Measurements from ENCODE around the gene DZIP3.
A peak's percentile ranks its signal among the peaks of the same experiment; 100 is the strongest.

DZIP3 gene, protein sequence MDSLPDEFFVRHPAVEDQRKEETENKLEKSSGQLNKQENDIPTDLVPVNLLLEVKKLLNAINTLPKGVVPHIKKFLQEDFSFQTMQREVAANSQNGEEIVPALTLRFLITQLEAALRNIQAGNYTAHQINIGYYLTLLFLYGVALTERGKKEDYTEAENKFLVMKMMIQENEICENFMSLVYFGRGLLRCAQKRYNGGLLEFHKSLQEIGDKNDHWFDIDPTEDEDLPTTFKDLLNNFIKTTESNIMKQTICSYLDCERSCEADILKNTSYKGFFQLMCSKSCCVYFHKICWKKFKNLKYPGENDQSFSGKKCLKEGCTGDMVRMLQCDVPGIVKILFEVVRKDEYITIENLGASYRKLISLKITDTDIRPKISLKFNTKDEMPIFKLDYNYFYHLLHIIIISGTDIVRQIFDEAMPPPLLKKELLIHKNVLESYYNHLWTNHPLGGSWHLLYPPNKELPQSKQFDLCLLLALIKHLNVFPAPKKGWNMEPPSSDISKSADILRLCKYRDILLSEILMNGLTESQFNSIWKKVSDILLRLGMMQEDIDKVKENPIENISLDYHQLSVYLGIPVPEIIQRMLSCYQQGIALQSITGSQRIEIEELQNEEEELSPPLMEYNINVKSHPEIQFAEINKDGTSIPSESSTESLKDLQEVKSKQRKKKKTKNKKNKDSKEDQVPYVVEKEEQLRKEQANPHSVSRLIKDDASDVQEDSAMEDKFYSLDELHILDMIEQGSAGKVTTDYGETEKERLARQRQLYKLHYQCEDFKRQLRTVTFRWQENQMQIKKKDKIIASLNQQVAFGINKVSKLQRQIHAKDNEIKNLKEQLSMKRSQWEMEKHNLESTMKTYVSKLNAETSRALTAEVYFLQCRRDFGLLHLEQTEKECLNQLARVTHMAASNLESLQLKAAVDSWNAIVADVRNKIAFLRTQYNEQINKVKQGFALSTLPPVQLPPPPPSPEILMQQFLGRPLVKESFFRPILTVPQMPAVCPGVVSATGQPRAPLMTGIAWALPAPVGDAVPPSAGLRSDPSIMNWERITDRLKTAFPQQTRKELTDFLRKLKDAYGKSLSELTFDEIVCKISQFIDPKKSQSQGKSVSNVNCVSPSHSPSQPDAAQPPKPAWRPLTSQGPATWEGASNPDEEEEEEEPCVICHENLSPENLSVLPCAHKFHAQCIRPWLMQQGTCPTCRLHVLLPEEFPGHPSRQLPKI

GRCh38 chr3:108589081-108589997 is at the start of gene DZIP3, which contains the start of gene CIP2A:
DZIP3 (plus strand) TSS chr3:108589722; CDS start chr3:108605407, 15,685 bp downstream.
CIP2A (minus strand) TSS chr3:108589438; CDS start chr3:108589375, 63 bp downstream.
- peak; percentile 91 for DNase-seq

DNA sequence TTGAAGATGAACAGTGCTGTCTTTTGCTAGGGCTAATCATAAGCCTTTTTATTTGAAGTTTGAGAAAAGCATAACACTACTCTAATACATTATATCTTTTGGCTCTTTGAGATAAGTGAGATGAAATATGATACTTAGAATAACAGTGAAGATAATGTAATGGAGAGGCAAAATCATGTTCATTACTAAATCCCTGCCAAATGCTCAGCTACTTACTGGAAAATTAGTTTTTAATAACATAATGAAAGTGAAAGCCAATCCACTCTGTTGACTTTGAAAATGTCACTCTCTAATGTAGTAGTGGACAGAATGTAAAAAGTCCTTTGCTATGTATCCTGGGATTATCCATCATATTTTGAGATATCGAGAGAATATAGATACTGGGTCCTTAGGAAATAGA is 43.3 kb upstream of the DZIP3 start:
- no peak for DNase-seq

- DNase-seq = no peak
Measured at GRCh38 chr3:108546692-108547091, 42.8 kb upstream of the DZIP3 start.

GRCh38 chr3:108548304-108548703 is 41.2 kb upstream of the DZIP3 start:
- DNase-seq = no peak

GRCh38 chr3:108548886-108549285 is 40.6 kb upstream of the DZIP3 start:
- no peak for DNase-seq

- no peak for DNase-seq
Measured at GRCh38 chr3:108552267-108553159, 37.0 kb upstream of the DZIP3 start.

- DNase-seq = no peak
Measured at GRCh38 chr3:108554229-108554628, 35.3 kb upstream of the DZIP3 start.

- no peak for DNase-seq
Measured at GRCh38 chr3:108554913-108555571, 34.5 kb upstream of the DZIP3 start.

DNA sequence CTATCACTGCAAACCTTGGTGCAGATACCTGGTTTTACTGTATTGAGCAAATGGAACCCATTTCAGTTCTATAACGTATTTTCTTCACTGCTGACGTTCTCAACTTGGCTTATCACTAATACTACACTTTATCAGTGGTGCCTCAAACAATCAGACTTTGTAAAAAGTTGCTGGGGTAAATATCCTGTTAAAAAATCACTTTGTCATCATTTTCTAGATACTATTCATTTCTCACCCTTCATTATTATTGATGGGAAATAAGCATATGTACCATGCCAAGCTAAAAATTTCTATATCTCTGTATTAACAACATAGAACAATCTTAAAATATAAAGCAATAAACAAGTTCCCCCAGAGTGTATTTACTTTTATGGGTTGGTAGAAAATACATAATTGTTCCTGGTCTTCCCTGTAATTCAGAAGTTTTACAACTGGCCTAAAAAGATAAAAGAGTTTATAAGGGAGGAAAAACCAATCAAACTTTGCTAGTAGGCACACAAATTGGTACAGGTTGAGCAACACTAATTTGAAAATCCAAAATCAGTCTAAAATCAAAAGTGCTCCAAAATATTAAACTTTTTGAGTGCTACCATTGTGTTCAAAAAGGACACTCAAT is 33.4 kb upstream of the DZIP3 start:
- no peak for DNase-seq

- DNase-seq = no peak
Measured at GRCh38 chr3:108562565-108562964, 27.0 kb upstream of the DZIP3 start.

GRCh38 chr3:108564564-108564963 is 25.0 kb upstream of the DZIP3 start:
- DNase-seq = no peak

DNA sequence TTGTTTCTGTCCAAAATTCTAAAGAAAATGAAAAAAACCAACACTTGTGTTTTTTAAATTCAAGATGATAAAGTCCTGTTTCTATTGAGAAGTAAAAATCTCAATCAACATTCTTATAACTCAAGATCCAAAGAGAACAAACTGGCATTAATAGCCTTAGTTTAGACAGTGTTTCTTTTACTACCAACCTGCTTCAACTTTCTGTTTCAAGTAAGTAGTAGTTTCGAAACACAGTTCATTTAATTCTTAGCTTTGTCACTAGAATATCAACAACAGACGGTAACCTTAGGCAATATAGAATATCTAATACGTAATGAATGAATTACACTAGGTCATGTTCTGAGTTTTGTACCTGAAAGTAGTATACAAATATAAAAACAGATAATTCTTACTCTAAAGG is 24.0 kb upstream of the DZIP3 start:
- no peak for DNase-seq

DNA sequence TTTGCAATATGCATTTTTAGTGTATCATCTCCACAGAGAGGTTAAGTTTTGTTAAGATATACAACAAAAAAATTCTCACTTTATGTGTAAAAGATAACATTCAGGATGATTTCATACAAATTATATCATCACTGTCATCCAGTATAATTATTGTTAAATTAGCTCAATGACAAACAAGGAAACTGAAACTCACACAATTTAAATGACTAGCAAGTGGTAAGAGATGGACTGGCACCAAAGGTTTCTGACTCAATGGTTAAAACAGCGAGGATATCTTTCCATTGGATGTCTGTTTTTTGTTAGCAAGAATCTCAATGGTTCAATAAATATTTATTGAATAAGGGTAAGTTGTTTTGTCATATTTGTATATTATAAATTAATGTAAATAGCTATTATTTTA is 22.9 kb upstream of the DZIP3 start:
- DNase-seq = no peak

GRCh38 chr3:108569336-108569735 is 20.2 kb upstream of the DZIP3 start:
- DNase-seq = no peak

- DNase-seq = no peak
Measured at GRCh38 chr3:108578064-108578463, 11.5 kb upstream of the DZIP3 start.

DNA sequence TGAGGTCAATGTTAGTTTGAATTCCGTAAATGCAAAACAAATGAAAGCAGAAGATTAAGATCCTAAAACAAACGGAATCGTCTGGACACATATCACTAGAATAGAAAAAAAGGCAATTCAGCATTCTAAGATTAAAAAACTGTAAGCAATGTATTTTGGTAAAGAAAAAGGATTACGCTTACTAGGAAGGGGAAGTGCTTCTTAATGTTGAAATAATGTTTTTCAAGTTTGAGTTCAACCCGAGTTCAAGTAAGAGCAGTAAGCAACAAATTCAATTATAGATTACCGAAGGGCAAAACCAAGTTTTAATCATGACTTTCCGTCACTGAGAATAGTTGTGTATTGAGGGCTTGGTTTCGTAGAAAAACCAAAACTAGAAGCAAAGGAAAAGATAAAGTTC is 921 bp upstream of the DZIP3 start:
- no peak for DNase-seq

DNA sequence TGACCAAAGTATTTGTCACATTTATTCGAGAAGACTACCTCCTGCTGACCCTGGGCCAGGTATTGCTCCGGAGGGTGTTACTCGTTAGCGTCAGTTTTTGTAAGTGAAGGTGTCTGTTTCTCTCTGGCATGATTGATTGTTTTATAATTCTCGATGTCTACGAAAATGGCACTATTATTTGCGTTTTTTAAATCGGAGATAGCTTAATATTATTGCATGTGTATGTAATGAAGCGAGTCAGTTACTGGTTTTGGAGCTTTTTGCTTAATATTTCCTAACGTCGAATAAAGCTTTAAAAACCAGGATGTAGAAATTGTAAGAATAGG is 439 bp downstream of the DZIP3 start:
- no peak for DNase-seq

GRCh38 chr3:108590460-108590859 is 938 bp downstream of the DZIP3 start:
- DNase-seq = no peak

GRCh38 chr3:108595321-108595720 is 5.8 kb downstream of the DZIP3 start:
- no peak for DNase-seq

DNA sequence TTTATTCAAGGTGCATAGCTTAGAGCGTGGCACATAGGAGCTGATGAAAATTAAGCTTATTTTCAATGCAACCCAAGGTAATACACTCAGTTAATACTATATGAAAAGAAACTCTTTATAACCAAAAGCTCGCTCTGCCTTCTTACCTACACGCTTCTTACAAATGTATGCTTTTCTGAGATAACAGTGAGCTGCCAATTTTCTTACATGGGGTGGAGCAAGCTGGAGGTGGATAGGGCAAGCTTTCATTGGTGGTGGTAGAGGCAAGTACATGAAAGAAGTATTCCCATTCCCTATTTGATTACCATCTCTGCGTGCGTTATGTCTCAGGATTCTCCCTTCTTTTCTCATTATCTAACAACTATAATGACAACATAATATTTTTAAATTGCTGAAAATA is 8.9 kb downstream of the DZIP3 start:
- DNase-seq = no peak

Data from activated T-cell treated with anti-CD3 and anti-CD28 coated beads, Interleukin-2, amount 50 U/mL, for 48 hours (primary cell).